H1 (cell line): Measurements from ENCODE around the gene PRODH. TPM values are rescaled to one million over a fixed set of nuclear protein-coding genes. Genes with fewer than 3 reads are reported as not detected.

Experiments used
- CTCF ChIA-PET: fragments of 300-600 bp; sonication (Branson Sonifier 250); formaldehyde crosslinking; loops from one replicate; lab custom pipeline; 2021; ENCODE audit not compliant: partially characterized antibody; lab: Charles Lee
- POLR2A ChIA-PET: fragments of 300-600 bp; sonication (Branson Sonifier 250); formaldehyde crosslinking; loops from one replicate; lab custom pipeline; 2021; ENCODE audit warnings: inconsistent platforms; ENCODE audit not compliant: partially characterized antibody; lab: Charles Lee
- DNase-seq, 2 experiments: peaks; one replicate each; pipeline versions ENCODE4 v3.0.0 to v3.0.0-alpha.2; 2010 to 2022; ENCODE audit warnings: low spot score in 2 of 2, low read depth in 1 of 2, mixed read lengths in 1 of 2
- FAIRE-seq: peaks from 2 replicates; lab custom pipeline; 2011; peaks lifted over from hg19 to GRCh38; lab: Jason Lieb, UNC
- H2AFZ ChIP-seq: 2 replicates; pipeline ENCODE4 v1.8.1; 2012; ENCODE audit warnings: low read length, inconsistent platforms
- H2AK5ac ChIP-seq: 2 replicates; pipeline ENCODE4 v1.6.1; 2013; ENCODE audit warnings: low read depth, low read length
- H2BK120ac ChIP-seq: replicated peaks from 2 replicates; pipeline ENCODE3; 2013; ENCODE audit warnings: low read depth, low read length, inconsistent platforms
- H2BK12ac ChIP-seq: 2 replicates; pipeline ENCODE4 v1.6.1; 2013; ENCODE audit warnings: low read depth, low read length
- H2BK15ac ChIP-seq: 2 replicates; pipeline ENCODE4 v1.6.1; 2013; ENCODE audit warnings: low read length
- H2BK20ac ChIP-seq: 2 replicates; pipeline ENCODE4 v1.6.1; 2013; ENCODE audit warnings: low read length
- H2BK5ac ChIP-seq: 2 replicates; pipeline ENCODE4 v1.6.1; 2013; ENCODE audit warnings: low read depth, low read length
- H3K14ac ChIP-seq: 2 replicates; pipeline ENCODE4 v1.6.1; 2013; ENCODE audit warnings: inconsistent platforms; ENCODE audit not compliant: insufficient read length
- H3K18ac ChIP-seq: 2 replicates; pipeline ENCODE4 v1.6.1; 2013; ENCODE audit warnings: low read length; ENCODE audit errors: extremely low read depth
- H3K23ac ChIP-seq: 2 replicates; pipeline ENCODE4 v1.6.1; 2013; ENCODE audit warnings: inconsistent platforms; ENCODE audit not compliant: insufficient read length
- H3K23me2 ChIP-seq: 2 replicates; pipeline ENCODE4 v1.6.1; 2013; ENCODE audit warnings: low read depth, low read length
- H3K27ac ChIP-seq: 2 replicates; pipeline ENCODE4 v1.6.1; 2011; ENCODE audit warnings: low read depth, low read length, inconsistent platforms
- H3K27me3 ChIP-seq, 4 experiments: replicated peaks in 1 of 4; 1 replicate in 1 of 4; 2 replicates in 3 of 4; pipeline versions ENCODE4 v1.6.1 to v1.8.1; 2011 to 2013; ENCODE audit warnings: low read length in 3 of 4, mild to moderate bottlenecking in 3 of 4, inconsistent platforms in 2 of 4, mixed read lengths in 2 of 4, moderate library complexity in 1 of 4; ENCODE audit not compliant: control insufficient read depth in 3 of 4, insufficient read depth in 3 of 4; ENCODE audit errors: extremely low read depth in 1 of 4
- H3K36me3 ChIP-seq, 4 experiments: 2 replicates each; pipeline versions ENCODE4 v1.6.1 to v1.8.1; 2011 to 2013; ENCODE audit warnings: mild to moderate bottlenecking in 4 of 4, low read length in 3 of 4, moderate library complexity in 2 of 4, control low read depth in 1 of 4, inconsistent platforms in 1 of 4; ENCODE audit not compliant: insufficient read depth in 4 of 4, control insufficient read depth in 2 of 4
- H3K4ac ChIP-seq: replicated peaks from 2 replicates; pipeline ENCODE3; 2013; ENCODE audit warnings: low read length, low read depth, mixed read lengths, inconsistent platforms; ENCODE audit not compliant: insufficient read length
- H3K4me1 ChIP-seq, 4 experiments: replicated peaks in 1 of 4; 1 replicate in 1 of 4; 2 replicates in 3 of 4; pipeline versions ENCODE4 v1.6.1 to v1.8.1; 2011 to 2013; ENCODE audit warnings: low read length in 3 of 4, inconsistent platforms in 2 of 4, mixed read lengths in 1 of 4; ENCODE audit not compliant: insufficient read depth in 4 of 4, control insufficient read depth in 3 of 4
- H3K4me2 ChIP-seq, 2 experiments: 2 replicates each; pipeline versions ENCODE4 v1.6.1 to v1.8.1; 2011 to 2013; ENCODE audit warnings: low read depth in 2 of 2, low read length in 2 of 2, control low read depth in 1 of 2, inconsistent platforms in 1 of 2, mild to moderate bottlenecking in 1 of 2; ENCODE audit not compliant: insufficient read depth in 1 of 2
- H3K4me3 ChIP-seq, 4 experiments: fragments of 200-600, 300-600 bp in 1 of 4; sonication (generic), shearing (Covaris generic), sonication (Bioruptor Twin) in 1 of 4; 2 replicates each; pipeline versions ENCODE4 v1.5.1 to v1.8.1; 2011 to 2016; ENCODE audit warnings: low read length in 4 of 4, low read depth in 3 of 4, control low read depth in 2 of 4, inconsistent platforms in 2 of 4, mild to moderate bottlenecking in 2 of 4, mixed read lengths in 1 of 4, moderate library complexity in 1 of 4; ENCODE audit not compliant: insufficient read depth in 2 of 4; ENCODE audit errors: extremely low read depth in 1 of 4
- H3K56ac ChIP-seq: replicated peaks from 2 replicates; pipeline ENCODE3; 2013; ENCODE audit warnings: low read depth, mild to moderate bottlenecking, mixed read lengths, low read length, inconsistent platforms; ENCODE audit not compliant: insufficient read length
- H3K79me1 ChIP-seq: 2 replicates; pipeline ENCODE4 v1.6.1; 2013; ENCODE audit warnings: low read depth, low read length, control low read depth
- H3K79me2 ChIP-seq, 2 experiments: 2 replicates each; pipeline versions ENCODE4 v1.6.1 to v1.8.1; 2012 to 2013; ENCODE audit warnings: low read length in 2 of 2, mild to moderate bottlenecking in 2 of 2, inconsistent platforms in 1 of 2; ENCODE audit not compliant: insufficient read depth in 2 of 2, control insufficient read depth in 1 of 2
- H3K9ac ChIP-seq, 4 experiments: replicated peaks in 1 of 4; 1 replicate in 1 of 4; 2 replicates in 3 of 4; pipeline versions ENCODE4 v1.6.1 to v1.8.1; 2011 to 2013; ENCODE audit warnings: low read depth in 3 of 4, low read length in 3 of 4, control low read depth in 2 of 4, mild to moderate bottlenecking in 2 of 4, moderate library complexity in 2 of 4, inconsistent platforms in 1 of 4; ENCODE audit errors: extremely low read depth in 1 of 4
- H3K9me3 ChIP-seq, 2 experiments: 2 replicates each; pipeline versions ENCODE4 v1.6.1 to v1.8.1; 2012 to 2013; ENCODE audit warnings: mild to moderate bottlenecking in 2 of 2, moderate library complexity in 2 of 2, control low read depth in 1 of 2, inconsistent platforms in 1 of 2, low read depth in 1 of 2, low read length in 1 of 2, mixed read lengths in 1 of 2; ENCODE audit not compliant: insufficient read depth in 2 of 2
- H4K20me1 ChIP-seq, 2 experiments: replicated peaks in 1 of 2; 2 replicates each; pipeline versions ENCODE3 to v1.8.1; 2011 to 2013; ENCODE audit warnings: inconsistent platforms in 2 of 2, low read length in 2 of 2, mild to moderate bottlenecking in 1 of 2; ENCODE audit not compliant: insufficient read depth in 2 of 2, control insufficient read depth in 1 of 2
- H4K5ac ChIP-seq: 2 replicates; pipeline ENCODE4 v1.6.1; 2013; ENCODE audit warnings: low read length, low read depth, mixed read lengths, inconsistent platforms; ENCODE audit not compliant: insufficient read length
- H4K8ac ChIP-seq: 2 replicates; pipeline ENCODE4 v1.8.0; 2013; ENCODE audit warnings: mild to moderate bottlenecking, moderate library complexity, low read length, inconsistent platforms; ENCODE audit not compliant: insufficient read depth; ENCODE audit errors: extremely low read depth
- H4K91ac ChIP-seq: replicated peaks from 2 replicates; pipeline ENCODE3; 2013; ENCODE audit warnings: low read length, mixed read lengths, inconsistent platforms; ENCODE audit not compliant: insufficient read length
- BACH1 ChIP-seq: IDR thresholded peaks from 2 replicates; pipeline ENCODE4 v1.6.1; 2012; ENCODE audit warnings: low read length, improper control_type of control experiment
- CTBP2 ChIP-seq: IDR thresholded peaks from 2 replicates; pipeline ENCODE4 v1.7.0; 2011; ENCODE audit warnings: borderline replicate concordance, mild to moderate bottlenecking, moderate library complexity, mixed read lengths, low read length; ENCODE audit not compliant: insufficient read depth, insufficient read length
- EP300 ChIP-seq, 2 experiments: IDR thresholded peaks; 1 replicate in 1 of 2; 2 replicates in 1 of 2; pipeline ENCODE4 v1.6.1; 2011 to 2012; ENCODE audit warnings: low read depth in 2 of 2, low read length in 2 of 2, mild to moderate bottlenecking in 2 of 2, borderline replicate concordance in 1 of 2, inconsistent platforms in 1 of 2, moderate library complexity in 1 of 2
- JUN ChIP-seq: IDR thresholded peaks from 2 replicates; pipeline ENCODE4 v1.6.1; 2011; ENCODE audit warnings: low read depth, mild to moderate bottlenecking, improper control_type of control experiment, low read length
- KDM1A ChIP-seq: fragments of 200-600, 300-600 bp; sonication (generic); IDR thresholded peaks from 2 replicates; pipeline ENCODE4 v1.7.1; 2016; ENCODE audit warnings: mild to moderate bottlenecking, low read length, borderline replicate concordance
- KDM4A ChIP-seq: IDR thresholded peaks from one replicate; pipeline ENCODE4 v1.7.1; 2012; ENCODE audit warnings: low read depth, mild to moderate bottlenecking, moderate library complexity, low read length, inconsistent platforms; ENCODE audit not compliant: severe bottlenecking
- POU5F1 ChIP-seq: IDR thresholded peaks from 2 replicates; pipeline ENCODE4 v1.6.1; 2011; ENCODE audit warnings: low read depth, mild to moderate bottlenecking, low read length, moderate library complexity
- RFX5 ChIP-seq: IDR thresholded peaks from 2 replicates; pipeline ENCODE4 v1.6.1; 2011; ENCODE audit warnings: low read depth, low read length, improper control_type of control experiment, borderline replicate concordance
- TBP ChIP-seq: IDR thresholded peaks from 2 replicates; pipeline ENCODE4 v1.6.1; 2011; ENCODE audit warnings: low read depth, low read length, improper control_type of control experiment
- WGBS, 2 experiments: shearing (Covaris generic) in 1 of 2; methylation state at CpG; one replicate each; pipeline versions ENCODE4 v1.1.6 to v1.1.7; 2013 to 2015; ENCODE audit warnings: low lambda C conversion rate in 2 of 2, mixed read lengths in 2 of 2, inconsistent platforms in 1 of 2, low coverage in 1 of 2, missing lambda C conversion rate in 1 of 2; ENCODE audit not compliant: insufficient replicate concordance in 2 of 2, insufficient coverage in 1 of 2, insufficient read length in 1 of 2; ENCODE audit errors: extremely low coverage in 1 of 2, missing lambda C conversion rate in 1 of 2; 5-methylcytosine and 5-hydroxymethylcytosine counted together
- polyA plus RNA-seq, 7 experiments: library from polyadenylated mRNA; depleted of rRNA in 3 of 7; stranded (reverse) in 5 of 7; unstranded in 2 of 7; fragments of >200 nt in 5 of 7; fragments of 200-250 nt in 2 of 7; gene quantifications; 1 replicate in 5 of 7; 2 replicates in 1 of 7; 4 replicates in 1 of 7; pipeline versions ENCODE4 v1.2.1 to v1.2.3, GENCODE V29; 2011 to 2013; ENCODE audit warnings: missing spikeins in 2 of 7, mixed read lengths in 2 of 7
- total RNA-seq: library from RNA; stranded (reverse); fragmentation: NEBNext Ultra II Directional; extraction: Animal tissue kit (Norgen Biotek cat#: 25700); gene quantifications from 2 replicates; pipeline ENCODE4 v1.2.1, GENCODE V29; 2021

The PRODH gene
- total and polyA plus RNA-seq, 2 of the 8 experiments (the other 6 are each of a cell fraction or from before 2014, with no cell fraction given): 27.6 to 45.6 TPM

GRCh38 chr22:18978506-18978905, 42.4 kb upstream of the PRODH start:
- Histone ChIP-seq H3K27me3 (no peaks in the 10 kb centered on the region), H3K4me3 (no peak overlapping the region), H3K79me1 (peaks cover 3% of the 10 kb centered on the region; the same call in 1 of the 2 replicates), H3K27ac (no peak overlapping the region), H3K9me3 (peaks cover 8% of the 10 kb centered on the region in 2 experiments), H3K36me3 (no peaks in the 10 kb centered on the region), H2AFZ (no peak overlapping the region), H4K5ac (no peak overlapping the region), H3K4ac (no peak overlapping the region), H2BK20ac (no peak overlapping the region), H3K14ac (no peak overlapping the region), H3K56ac (no peak overlapping the region), H3K23me2 (no peaks in the 10 kb centered on the region), H4K8ac (no peak overlapping the region)
- 90% methylated on average over 9 of the region's 9 CpGs; no CpG with 5 or more reads in 1 of the 2 experiments for WGBS, 2 experiments
- CTCF ChIA-PET: interaction anchor here (0.9 to 1.9 kb wide), 4 partner anchors 9 to 70 kb away, joined by 3 to 7 read pairs (median 4); no protein-coding TSS in a partner anchor
- DNase-seq: no peak
- TF ChIP-seq KDM1A (no peak), BACH1 (no peak), RFX5 (no peak), TBP (no peak), POU5F1 (no peak), EP300 (IDR thresholded peaks at IDR 0.05; ENCODE audit: borderline replicate concordance in 1 of 2, low read depth in 2 of 2, low read length in 2 of 2) (no peak), CTBP2 (no peak), KDM4A (no peak), JUN (no peak)
- TF ChIP-seq, all 59 proteins: peak for 0
- no peaks in the 10 kb centered on the region for H3K79me2 ChIP-seq
- H3K23ac ChIP-seq: no peak overlapping the region
- no peaks in the 10 kb centered on the region for H4K20me1 ChIP-seq
- POLR2A ChIA-PET: no interaction called here
- H2BK12ac ChIP-seq: no peak overlapping the region
- H4K91ac ChIP-seq: no peak overlapping the region
- no peak overlapping the region for H2AK5ac ChIP-seq
- H3K9ac ChIP-seq: no peak overlapping the region
- no peak overlapping the region for H2BK120ac ChIP-seq
- H2BK15ac ChIP-seq: no peak overlapping the region
- H2BK5ac ChIP-seq: no peak overlapping the region; the same call in 1 of the 2 replicates
- no peak for FAIRE-seq
- H3K4me2 ChIP-seq: no peak overlapping the region
- H3K4me1 ChIP-seq: no peaks in the 10 kb centered on the region
- H3K18ac ChIP-seq: no peak overlapping the region
